HG03196 (cell line): ENCODE measurements around the gene CADM1.

Source experiments
- ATAC-seq: cut with Tn5 transposase; IDR thresholded peaks from one replicate; pipeline ENCODE4 v1.9.1; 2021; ENCODE audit not compliant: unreplicated experiment

The CADM1 gene

GRCh38 chr11:115190196-115190595, 314.0 kb downstream of the CADM1 start:
- ATAC-seq, result no peak

- no peak for ATAC-seq
These were observed 315.3 kb downstream of the CADM1 start for GRCh38 chr11:115188898-115189278.

GRCh38 chr11:115188188-115188897, 315.9 kb downstream of the CADM1 start:
- ATAC-seq, result no peak

GRCh38 chr11:115185931-115186330, 318.3 kb downstream of the CADM1 start:
- ATAC-seq, result no peak

DNA sequence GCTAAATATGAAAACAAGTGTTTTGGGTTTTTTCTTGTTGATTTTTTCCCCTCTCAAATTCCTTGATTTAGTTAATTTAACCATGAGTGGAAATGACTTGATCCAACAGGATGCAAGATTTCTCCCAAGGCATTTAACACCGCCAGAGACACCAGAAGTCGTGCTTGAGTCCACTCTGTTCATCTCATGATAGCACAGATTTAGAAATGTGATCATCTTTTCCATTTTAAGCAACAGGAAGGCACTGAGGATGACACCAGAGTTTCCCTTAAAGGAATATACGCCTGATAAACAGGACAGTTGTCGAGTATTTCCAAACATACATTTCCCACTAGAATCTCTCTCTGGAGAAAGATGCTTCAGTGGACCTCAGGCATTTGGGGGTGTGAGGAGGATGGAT, 318.7 kb downstream of the CADM1 start:
- ATAC-seq, result no peak

DNA sequence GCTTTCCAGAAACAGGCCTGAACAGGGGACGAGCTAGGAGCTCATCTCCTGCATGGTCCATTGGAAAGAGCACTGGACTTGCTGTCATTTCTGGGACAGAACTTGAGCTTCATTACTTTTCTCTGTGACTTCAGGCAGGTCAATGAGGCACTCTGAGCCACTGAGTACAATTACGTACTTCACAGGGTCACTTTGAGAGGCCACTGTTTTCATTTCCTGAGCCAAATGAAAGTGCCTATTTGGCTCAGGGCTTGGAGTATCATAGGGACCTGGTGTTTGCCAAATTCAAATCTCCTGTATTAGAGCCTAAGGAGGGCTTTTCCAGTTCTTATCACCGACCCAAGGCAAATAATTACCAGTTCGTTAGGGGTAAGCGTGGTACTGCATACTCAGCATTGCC, 319.3 kb downstream of the CADM1 start:
- no peak for ATAC-seq

DNA sequence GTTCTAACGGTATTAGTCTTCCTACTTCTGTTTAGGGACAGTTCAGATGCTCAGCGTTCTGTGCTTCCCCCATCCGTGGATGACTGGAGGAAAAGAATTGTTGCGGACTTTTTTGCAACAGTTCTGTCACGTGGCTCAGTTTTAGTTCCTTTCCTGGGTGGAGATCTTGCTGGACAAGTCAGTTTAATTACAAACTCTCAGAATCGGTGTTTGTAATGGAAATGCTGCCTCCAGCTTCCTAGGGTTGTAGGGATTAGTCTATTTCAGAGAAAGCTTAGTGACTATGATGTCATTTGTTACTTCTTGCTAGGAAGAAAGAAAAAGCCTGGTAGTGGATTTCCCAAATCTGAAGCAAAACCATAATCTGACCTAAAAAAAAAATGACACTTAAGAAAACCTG, 320.4 kb downstream of the CADM1 start:
- no peak for ATAC-seq

GRCh38 chr11:115183136-115183535, 321.1 kb downstream of the CADM1 start:
- no peak for ATAC-seq

DNA sequence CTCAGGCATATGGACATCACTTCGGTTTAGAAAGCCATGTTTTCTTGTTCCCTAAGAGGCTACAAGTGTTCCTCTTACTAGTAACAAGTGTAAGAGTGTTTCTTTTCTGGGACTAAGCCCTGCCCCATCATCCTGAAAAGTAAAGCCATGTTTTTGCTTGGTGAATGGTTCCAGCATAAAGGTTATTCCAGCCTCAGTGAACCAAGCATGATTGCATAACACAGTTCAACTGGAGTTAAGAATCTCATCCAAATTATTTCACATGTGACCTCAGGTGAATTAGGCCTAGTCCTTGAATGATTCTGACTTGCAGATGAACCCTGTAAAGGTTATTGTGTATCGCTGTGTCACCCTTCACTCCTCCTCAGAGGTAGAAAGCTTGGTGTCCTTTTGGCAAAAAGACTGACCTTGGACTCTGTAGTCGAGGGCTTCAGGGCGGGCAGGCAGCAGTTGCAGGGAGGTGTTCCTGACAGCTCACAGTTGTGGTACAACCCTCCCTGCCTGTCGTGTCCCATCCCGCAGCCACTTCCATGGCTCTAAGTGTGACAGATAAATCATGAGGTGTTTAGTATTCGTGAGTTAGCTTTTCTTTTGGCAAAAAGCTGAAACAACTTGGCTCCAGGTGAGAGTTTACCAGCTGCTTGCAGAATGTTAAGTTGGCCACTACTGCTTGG, 321.8 kb downstream of the CADM1 start:
- no peak for ATAC-seq

- no peak for ATAC-seq
These were observed 322.7 kb downstream of the CADM1 start for GRCh38 chr11:115181538-115181937.

DNA sequence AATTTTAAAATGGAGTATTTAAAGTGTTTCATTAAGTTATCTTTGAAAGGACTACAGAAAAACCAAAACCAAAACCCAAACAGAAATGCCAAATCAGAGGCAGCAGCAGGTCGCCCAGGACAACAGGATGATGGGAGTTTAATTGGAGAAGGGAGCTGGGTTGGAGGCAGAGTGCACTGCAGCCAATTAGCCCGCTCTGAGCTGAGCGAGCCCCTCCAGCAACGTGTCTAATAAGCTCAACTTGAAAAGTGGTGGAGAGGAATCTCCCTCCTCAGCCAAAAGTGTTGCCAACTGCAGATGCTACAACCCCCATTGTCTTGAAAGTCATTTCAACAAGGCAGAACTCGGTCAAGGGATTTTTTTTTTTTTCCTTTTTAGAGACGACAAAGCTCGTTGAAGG, 323.9 kb downstream of the CADM1 start:
- no peak for ATAC-seq

GRCh38 chr11:115179636-115180035, 324.6 kb downstream of the CADM1 start:
- ATAC-seq, result no peak

- no peak for ATAC-seq
These were observed 325.5 kb downstream of the CADM1 start for GRCh38 chr11:115178705-115179104.

GRCh38 chr11:115173136-115173535, 331.1 kb downstream of the CADM1 start:
- no peak for ATAC-seq

- no peak for ATAC-seq
These were observed 333.9 kb downstream of the CADM1 start for GRCh38 chr11:115170133-115170815.

GRCh38 chr11:115169251-115169650, 335.0 kb downstream of the CADM1 start:
- no peak for ATAC-seq

DNA sequence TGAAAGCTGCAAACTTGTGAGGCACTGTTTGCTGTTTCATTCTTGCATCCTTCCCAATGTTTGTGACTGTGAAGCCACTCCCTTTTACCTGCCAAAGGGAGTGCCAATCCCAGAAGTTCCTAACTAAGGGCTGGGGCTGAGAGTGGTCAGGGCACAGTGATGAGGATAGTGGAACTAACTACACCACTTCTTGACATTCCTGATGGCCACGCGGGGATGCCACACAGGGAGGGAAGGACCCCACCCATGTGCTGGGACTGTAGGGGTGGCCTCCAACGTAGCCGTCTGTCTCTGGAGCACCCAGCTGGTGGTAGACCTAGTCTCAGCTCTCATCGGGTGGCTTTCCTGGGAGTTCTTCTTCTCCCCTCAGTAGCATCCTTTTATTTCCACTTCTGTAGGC, 335.5 kb downstream of the CADM1 start:
- ATAC-seq, result no peak

- ATAC-seq, result no peak
These were observed 336.0 kb downstream of the CADM1 start for GRCh38 chr11:115168229-115168671.

- no peak for ATAC-seq
These were observed 336.8 kb downstream of the CADM1 start for GRCh38 chr11:115167456-115167855.

- ATAC-seq, result no peak
These were observed 337.4 kb downstream of the CADM1 start for GRCh38 chr11:115166820-115167219.

DNA sequence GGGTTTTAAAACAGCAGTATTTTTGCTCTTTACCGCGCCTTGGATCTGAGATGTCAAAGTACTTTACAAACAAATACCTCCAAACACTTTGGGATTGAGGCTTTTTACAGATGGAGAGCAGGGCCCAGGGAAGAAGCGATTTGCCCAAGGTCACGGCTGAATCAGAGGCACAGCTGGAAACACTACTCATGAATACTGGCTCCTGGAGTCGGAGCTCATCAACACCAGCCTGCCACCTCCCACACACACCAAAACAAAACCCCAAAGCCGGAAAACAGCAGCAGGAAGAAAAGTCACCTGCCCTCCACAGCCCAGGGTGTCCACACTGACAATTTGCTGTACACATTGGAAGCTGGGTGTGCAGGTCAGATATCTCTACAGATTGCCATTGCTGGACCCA, 339.4 kb downstream of the CADM1 start:
- no peak for ATAC-seq

GRCh38 chr11:115162919-115163318, 341.3 kb downstream of the CADM1 start:
- no peak for ATAC-seq
